Stimulated activated CD4-positive, alpha-beta T cell treated with anti-CD3 and anti-CD28 coated beads, Interleukin-2, amount 100 ng/mL, for 24 hours (primary cell): ENCODE measurements around the gene TBCA.

Experiments used
- DNase-seq, 2 donors: peaks; one replicate each; pipeline ENCODE4 v3.0.0-alpha.2; 2020

TBCA gene

DNA sequence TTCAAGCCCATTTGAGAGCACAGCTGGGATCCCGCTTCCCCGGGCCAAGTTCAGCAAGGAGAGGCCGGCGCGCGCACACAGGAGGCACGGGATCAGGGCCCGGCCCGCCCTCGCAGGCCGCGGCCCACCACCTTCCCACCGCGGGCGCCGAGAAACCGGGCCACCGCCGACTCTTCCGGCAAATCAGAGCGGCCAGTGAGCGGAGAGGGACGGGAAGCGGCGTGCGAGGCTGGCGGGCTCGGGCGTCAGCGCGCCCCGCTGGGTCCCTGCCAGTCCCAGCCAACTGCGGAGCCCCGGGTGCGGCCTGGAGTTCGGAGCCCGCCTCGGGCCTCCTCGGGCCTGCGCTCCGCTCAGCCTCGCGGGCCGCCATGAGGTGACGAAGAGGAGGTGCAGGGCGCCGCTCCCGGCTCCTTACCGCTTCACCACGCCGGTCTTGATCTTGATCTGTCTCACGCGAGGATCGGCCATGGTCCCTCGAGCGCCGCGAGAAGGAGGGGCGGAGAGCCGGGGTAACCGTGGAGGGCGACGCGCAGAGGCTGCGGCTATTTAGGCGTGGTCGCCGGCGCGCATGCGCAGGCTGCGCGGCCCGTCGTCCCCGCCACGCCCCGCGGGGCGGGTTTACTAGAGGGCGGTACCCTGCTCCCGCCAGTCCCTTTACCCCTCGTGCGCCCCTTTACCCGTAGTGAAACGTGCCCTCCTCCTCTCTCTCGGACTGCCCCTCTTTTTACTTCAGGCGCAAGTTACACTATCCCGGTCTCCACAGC lies at the start of gene TBCA:
TSS of gene TBCA (minus strand) at position 550 of the 764 bp plus-strand sequence. CDS start at position 468, 82 bp downstream.
- peak; percentile 91 for DNase-seq

DNA sequence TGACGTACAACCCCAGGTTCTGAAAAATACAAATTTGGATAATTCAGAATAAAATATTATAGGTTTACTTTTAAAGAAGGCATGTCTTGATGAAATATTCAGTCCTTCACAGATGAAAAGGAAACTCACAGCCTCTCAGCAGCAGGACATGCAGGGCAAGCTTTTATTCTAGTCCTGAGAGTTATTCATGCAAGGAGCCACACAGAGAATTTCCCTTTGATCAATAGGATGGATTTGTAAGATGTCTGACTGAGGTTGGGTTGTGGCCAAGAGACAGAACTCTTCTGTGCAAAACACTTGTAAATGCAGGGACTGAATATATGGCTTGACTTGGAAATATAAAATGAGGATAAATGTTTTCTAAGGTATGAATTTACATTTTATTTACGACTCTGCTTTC lies 48.8 kb upstream of the TBCA start:
- DNase-seq: no peak

DNA sequence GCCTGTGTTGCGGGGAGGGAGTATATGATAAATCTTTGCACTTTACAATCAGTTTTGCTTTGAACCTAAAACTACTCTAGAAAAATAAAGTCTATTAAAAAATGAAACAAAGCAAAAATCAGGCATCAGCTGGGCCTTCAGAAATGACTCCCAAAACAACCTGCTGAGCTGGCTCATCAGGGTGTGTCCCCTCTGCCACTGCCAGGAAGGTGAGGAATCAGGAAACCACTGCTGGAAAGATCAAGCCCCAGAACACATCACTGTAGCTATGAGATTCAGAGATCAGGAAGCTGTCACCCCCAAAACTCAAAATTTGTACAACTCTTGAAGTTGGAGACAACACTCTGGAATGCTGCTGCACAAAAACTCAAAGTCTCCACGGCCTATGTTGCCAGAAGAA lies 40.5 kb upstream of the TBCA start:
- DNase-seq: no peak

DNA sequence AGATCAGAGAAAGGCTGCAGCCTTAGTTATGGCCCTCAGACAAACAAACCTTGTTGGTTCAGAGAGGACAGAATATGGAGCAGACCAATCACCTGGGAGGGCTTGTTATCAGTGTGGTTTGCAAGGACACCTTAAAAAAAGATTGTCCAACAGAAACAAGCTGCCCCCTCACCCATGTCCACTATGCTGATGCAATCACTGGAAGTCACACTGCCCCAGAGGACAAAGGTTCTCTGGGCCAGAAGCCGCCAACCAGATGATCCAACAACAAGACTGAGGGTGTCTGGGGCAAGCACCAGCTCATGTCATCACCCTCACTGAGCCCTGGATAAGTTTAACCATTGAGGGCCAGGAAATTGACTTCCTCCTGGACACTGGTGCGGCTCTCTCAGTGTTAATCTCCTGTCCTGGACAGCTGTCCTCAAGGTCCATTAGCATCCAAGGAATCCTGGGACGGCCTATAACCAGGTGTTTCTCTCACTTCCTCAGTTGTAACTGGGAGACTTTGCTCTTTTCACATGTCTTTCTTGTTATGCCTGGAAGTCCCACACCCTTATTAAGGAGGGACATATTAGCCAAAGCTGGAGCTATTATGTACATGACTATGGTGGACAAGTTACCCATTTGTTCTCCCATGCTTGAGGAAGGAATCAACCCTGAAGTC lies 36.9 kb upstream of the TBCA start:
- DNase-seq: no peak

DNA sequence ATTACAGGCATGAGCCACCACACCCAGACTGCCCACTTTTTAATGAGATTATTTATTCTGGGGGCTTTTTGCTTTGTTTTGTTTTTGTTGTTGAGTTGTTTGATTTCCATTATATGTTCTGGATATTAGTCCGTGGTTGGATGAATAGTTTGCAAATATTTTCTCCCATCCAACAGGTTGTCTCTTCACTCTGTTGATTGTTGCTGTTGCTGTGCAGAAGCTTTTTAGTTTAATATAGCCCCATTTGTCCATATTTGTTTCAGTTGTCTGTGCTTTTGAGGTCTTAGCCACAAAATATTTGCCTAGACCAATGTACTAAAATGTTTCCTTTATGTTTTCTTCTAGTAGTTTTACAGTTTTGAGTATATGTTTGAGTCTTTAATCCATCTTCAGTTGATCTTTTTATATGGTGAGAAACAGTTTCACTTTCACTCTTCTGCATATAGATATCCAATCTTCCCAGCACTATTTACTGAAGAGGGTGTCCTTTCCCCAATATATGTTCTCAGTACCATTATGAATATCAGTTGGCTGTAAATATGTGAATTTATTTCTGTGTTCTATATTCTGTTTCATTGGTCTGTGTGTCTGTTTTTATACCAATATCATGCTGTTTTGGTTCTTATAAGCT lies 30.2 kb upstream of the TBCA start:
- DNase-seq: no peak

- no peak for DNase-seq
Observed at GRCh38 chr5:77798456-77798855, 22.3 kb upstream of the TBCA start.

DNA sequence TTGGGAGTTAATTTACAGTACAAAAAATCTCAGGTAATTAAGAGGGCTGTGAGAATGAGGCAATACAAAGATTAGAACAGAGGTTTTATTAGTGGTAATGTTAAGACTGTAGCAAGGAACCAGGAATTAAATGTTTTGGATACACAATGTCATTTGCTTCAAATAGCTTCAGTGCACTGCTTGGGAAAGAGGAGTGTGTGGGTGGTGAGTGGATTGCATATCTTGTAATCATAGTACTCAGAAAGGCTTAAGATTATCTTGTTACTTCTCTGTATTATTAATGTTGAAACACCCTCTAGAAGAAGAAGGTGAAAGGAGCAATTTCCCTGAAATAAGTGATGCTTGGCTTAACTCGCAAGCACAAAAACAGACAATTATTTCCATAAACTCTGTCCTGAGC lies 21.0 kb upstream of the TBCA start:
- DNase-seq: no peak

GRCh38 chr5:77795846-77796245 lies 19.7 kb upstream of the TBCA start:
- DNase-seq: no peak

- no peak for DNase-seq
Observed at GRCh38 chr5:77795268-77795667, 19.1 kb upstream of the TBCA start.

GRCh38 chr5:77791926-77792325 lies 15.8 kb upstream of the TBCA start:
- no peak for DNase-seq

GRCh38 chr5:77791356-77791755 lies 15.2 kb upstream of the TBCA start:
- no peak for DNase-seq

DNA sequence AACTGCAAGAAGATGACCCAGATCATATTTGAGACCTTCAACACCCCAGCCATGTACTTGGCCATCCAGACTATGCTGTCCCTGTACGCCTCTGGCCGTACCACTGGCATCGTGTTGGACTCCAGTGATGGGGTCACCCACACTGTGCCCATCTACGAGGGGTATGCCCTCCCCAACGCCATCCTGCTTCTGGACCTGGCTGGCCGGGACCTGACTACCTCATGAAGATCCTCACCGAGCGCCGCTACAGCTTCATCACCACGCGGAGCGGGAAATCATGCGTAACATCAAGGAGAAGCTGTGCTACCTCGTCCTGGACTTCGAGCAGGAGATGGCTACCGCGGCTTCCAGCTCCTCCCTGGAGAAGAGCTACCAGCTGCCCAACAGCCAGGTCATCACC lies 9.1 kb upstream of the TBCA start:
- no peak for DNase-seq

- DNase-seq: no peak
Observed at GRCh38 chr5:77784735-77785134, 8.6 kb upstream of the TBCA start.

- no peak for DNase-seq
Observed at GRCh38 chr5:77781076-77781475, 4.9 kb upstream of the TBCA start.

GRCh38 chr5:77778881-77779438 lies 2.8 kb upstream of the TBCA start:
- DNase-seq: no peak

GRCh38 chr5:77778398-77778797 lies 2.3 kb upstream of the TBCA start:
- DNase-seq: no peak

GRCh38 chr5:77777911-77778310 lies 1.8 kb upstream of the TBCA start:
- DNase-seq: no peak

GRCh38 chr5:77777281-77777892 lies 1.2 kb upstream of the TBCA start:
- DNase-seq: no peak

GRCh38 chr5:77776554-77777206 lies 541 bp upstream of the TBCA start:
- no peak for DNase-seq

DNA sequence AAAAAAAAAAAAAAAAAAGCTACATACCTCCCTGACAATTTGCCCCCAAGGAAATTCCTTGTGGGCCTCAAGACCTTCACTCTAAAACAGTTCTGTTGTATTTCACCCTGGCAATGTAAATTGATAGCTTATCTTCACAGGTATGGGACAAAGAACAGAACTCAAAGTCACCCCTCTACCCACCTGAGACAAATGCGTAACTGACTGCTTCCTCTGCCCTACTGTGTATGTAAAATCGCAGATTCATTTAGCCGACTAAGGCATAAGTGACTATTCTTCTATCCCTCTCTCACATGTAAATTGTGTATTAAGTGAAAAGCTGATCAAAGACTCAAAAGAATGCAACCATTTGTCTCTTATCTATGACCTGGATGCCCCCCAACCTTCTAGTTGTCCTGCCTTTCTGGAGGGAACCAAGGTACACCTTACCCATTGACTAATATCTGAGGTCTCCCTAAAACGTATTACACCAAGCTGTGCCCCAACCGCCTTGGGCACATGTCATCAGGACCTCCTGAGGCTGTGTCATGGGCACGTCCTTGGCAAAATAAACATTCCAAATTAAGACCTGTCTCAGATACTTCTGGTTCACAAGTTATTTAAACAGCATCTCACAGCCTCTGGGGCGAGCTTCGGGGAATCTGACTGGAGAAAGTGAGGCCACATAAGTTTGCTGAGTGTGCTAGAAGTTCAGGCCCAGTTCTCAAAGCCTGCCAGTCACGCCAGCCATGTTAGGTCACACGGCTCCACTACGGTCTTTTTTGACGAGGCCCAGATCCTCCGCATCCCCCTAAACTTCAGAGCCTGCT lies 954 bp downstream of the TBCA start:
- DNase-seq: no peak

- DNase-seq: no peak
Observed at GRCh38 chr5:77773734-77774280, 2.3 kb downstream of the TBCA start.

DNA sequence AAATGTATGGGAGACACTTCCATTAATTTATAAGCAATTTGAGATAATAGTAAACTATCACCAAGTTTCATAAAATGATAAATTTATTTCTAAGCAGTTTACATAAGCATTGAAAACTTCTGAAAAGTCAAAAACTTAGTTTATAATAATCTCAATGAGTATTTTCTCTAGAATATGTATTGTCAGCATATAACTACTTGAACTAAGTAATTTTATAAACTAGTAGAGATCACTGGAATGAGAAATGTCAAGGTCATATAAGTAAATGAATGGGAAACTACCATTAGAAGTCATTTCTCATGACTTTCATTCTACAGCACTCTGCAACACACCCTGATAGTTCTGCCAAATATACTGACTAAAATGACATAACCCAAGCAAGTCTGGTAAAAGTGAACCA lies 3.4 kb downstream of the TBCA start:
- no peak for DNase-seq
